Liver (tissue), 3 donors: ENCODE data around the gene EPHB6.

Experiments used
- ATF3 ChIP-seq: IDR thresholded peaks from 2 replicates; pipeline ENCODE4 v1.6.1; 2016; ENCODE audit warnings: antibody characterized with exemption
- CTCF ChIP-seq: fragments of 150-350 bp; IDR thresholded peaks from 2 replicates; pipeline ENCODE4 v1.5.1; 2017; ENCODE audit warnings: improper control_type of control experiment, low read depth, low read length; ENCODE audit not compliant: missing input control
- GABPA ChIP-seq, 2 donors: IDR thresholded peaks in 1 of 2; conservative IDR thresholded peaks in 1 of 2; 2 replicates each; pipeline ENCODE4 v1.6.1; 2016; ENCODE audit warnings: antibody characterized with exemption in 2 of 2, mild to moderate bottlenecking in 1 of 2, moderate library complexity in 1 of 2
- MAX ChIP-seq: IDR thresholded peaks from 2 replicates; pipeline ENCODE4 v1.6.1; 2016; ENCODE audit warnings: antibody characterized with exemption
- RAD21 ChIP-seq, 2 donors: IDR thresholded peaks; 2 replicates each; pipeline ENCODE4 v1.6.1; 2016; ENCODE audit warnings: antibody characterized with exemption in 2 of 2, mild to moderate bottlenecking in 2 of 2
- REST ChIP-seq: IDR thresholded peaks from 2 replicates; pipeline ENCODE4 v1.6.1; 2016; ENCODE audit warnings: antibody characterized with exemption, mild to moderate bottlenecking
- RXRA ChIP-seq, 2 donors: IDR thresholded peaks; 2 replicates each; pipeline ENCODE4 v1.6.1; 2017 to 2018; ENCODE audit warnings: antibody characterized with exemption in 2 of 2, mild to moderate bottlenecking in 1 of 2
- SP1 ChIP-seq: IDR thresholded peaks from 2 replicates; pipeline ENCODE4 v1.6.1; 2018; ENCODE audit warnings: antibody characterized with exemption, mild to moderate bottlenecking
- TAF1 ChIP-seq: conservative IDR thresholded peaks from 2 replicates; pipeline ENCODE4 v1.6.1; 2016; ENCODE audit warnings: antibody characterized with exemption, mild to moderate bottlenecking
- YY1 ChIP-seq: IDR thresholded peaks from 2 replicates; pipeline ENCODE4 v1.6.1; 2016; ENCODE audit warnings: antibody characterized with exemption, mild to moderate bottlenecking
- donor health status: healthy.
- donor health status: healthy.

- TF ChIP-seq MAX (no peak), SP1 (no peak), YY1 (no peak), CTCF (no peak), TAF1 (no peak), REST (no peak), ATF3 (no peak), RXRA (IDR thresholded peaks at IDR 0.05) (no peak), RAD21 (IDR thresholded peaks at IDR 0.05) (no peak), GABPA (IDR thresholded peaks at IDR 0.05 in 1 of 2, conservative IDR thresholded peaks at IDR 0.05 in 1 of 2) (no peak)
Measured at GRCh38 chr7:142805350-142806021, 49.4 kb upstream of the EPHB6 start.
